WI38 (cell line): ENCODE results near the gene DNAH1.

Source experiments
- H3K4me3 ChIP-seq: 2 replicates; pipeline ENCODE4 v1.5.1; 2011; ENCODE audit warnings: low read depth, mild to moderate bottlenecking, control low read depth, low read length
- TF ChIP-seq, protein P1 (sequence below): IDR thresholded peaks from 2 replicates; pipeline ENCODE4 v1.5.1; 2012; ENCODE audit warnings: low read depth, mild to moderate bottlenecking, control low read depth, low read length

Gene DNAH1

GRCh38 chr3:52385157-52385556, 69.0 kb downstream of the DNAH1 start:
- TF ChIP-seq, protein P1, sequence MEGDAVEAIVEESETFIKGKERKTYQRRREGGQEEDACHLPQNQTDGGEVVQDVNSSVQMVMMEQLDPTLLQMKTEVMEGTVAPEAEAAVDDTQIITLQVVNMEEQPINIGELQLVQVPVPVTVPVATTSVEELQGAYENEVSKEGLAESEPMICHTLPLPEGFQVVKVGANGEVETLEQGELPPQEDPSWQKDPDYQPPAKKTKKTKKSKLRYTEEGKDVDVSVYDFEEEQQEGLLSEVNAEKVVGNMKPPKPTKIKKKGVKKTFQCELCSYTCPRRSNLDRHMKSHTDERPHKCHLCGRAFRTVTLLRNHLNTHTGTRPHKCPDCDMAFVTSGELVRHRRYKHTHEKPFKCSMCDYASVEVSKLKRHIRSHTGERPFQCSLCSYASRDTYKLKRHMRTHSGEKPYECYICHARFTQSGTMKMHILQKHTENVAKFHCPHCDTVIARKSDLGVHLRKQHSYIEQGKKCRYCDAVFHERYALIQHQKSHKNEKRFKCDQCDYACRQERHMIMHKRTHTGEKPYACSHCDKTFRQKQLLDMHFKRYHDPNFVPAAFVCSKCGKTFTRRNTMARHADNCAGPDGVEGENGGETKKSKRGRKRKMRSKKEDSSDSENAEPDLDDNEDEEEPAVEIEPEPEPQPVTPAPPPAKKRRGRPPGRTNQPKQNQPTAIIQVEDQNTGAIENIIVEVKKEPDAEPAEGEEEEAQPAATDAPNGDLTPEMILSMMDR = peak; percentile 60
- H3K4me3 ChIP-seq = no peak overlapping the region

- no peak overlapping the region for H3K4me3 ChIP-seq
- TF ChIP-seq, protein P1 = no peak
These were observed 71.4 kb downstream of the DNAH1 start for GRCh38 chr3:52387481-52387880.

- TF ChIP-seq, protein P1 = no peak
These were observed 72.3 kb downstream of the DNAH1 start for GRCh38 chr3:52388348-52388821.

GRCh38 chr3:52388933-52389332, 72.8 kb downstream of the DNAH1 start:
- TF ChIP-seq, protein P1 = peak; percentile 8; the same call in 1 of the 2 replicates

More at GRCh38 chr3:52388348-52388821, 72.3 kb downstream of the DNAH1 start:
- H3K4me3 ChIP-seq = no peak overlapping the region

DNA sequence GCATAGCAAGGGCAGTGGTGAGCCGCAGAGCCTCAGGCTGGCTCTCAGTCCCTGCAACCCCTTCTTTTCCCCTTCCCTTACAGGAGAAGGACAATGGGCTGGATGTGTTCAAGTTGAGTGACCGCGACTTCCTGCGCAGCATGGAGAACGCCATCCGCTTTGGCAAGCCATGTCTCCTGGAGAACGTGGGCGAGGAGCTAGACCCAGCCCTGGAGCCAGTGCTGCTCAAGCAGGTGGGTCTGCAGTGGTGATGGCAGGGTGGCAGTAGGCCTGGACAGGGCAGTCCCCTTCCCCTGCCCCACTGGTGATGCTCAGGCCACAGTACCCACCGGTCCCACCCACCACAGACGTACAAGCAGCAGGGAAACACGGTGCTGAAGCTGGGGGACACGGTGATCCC, 75.0 kb downstream of the DNAH1 start:
- TF ChIP-seq, protein P1 = no peak
- no peak overlapping the region for H3K4me3 ChIP-seq

More at GRCh38 chr3:52388933-52389332, 72.8 kb downstream of the DNAH1 start:
- H3K4me3 ChIP-seq = no peak overlapping the region

- TF ChIP-seq, protein P1 = no peak
- no peak overlapping the region for H3K4me3 ChIP-seq
These were observed 76.3 kb downstream of the DNAH1 start for GRCh38 chr3:52392216-52392930.

GRCh38 chr3:52393131-52393807, 77.2 kb downstream of the DNAH1 start:
- no peak overlapping the region for H3K4me3 ChIP-seq
- TF ChIP-seq, protein P1 = no peak
